ENCODE measurements around the gene CA4. TPM values are rescaled to one million over a fixed set of nuclear protein-coding genes. Genes with fewer than 3 reads are reported as not detected.

CA4 gene
- total RNA-seq, 1 donor from 2014 or later = not detected

- no peaks in the 10 kb centered on the region for H3K27me3 ChIP-seq (ENCODE audit: control insufficient read depth, insufficient read depth, low read length)
- no peak overlapping the region for H3K4me3 ChIP-seq (ENCODE audit: low read depth, low read length)
- TF ChIP-seq, protein P1, sequence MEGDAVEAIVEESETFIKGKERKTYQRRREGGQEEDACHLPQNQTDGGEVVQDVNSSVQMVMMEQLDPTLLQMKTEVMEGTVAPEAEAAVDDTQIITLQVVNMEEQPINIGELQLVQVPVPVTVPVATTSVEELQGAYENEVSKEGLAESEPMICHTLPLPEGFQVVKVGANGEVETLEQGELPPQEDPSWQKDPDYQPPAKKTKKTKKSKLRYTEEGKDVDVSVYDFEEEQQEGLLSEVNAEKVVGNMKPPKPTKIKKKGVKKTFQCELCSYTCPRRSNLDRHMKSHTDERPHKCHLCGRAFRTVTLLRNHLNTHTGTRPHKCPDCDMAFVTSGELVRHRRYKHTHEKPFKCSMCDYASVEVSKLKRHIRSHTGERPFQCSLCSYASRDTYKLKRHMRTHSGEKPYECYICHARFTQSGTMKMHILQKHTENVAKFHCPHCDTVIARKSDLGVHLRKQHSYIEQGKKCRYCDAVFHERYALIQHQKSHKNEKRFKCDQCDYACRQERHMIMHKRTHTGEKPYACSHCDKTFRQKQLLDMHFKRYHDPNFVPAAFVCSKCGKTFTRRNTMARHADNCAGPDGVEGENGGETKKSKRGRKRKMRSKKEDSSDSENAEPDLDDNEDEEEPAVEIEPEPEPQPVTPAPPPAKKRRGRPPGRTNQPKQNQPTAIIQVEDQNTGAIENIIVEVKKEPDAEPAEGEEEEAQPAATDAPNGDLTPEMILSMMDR (IDR thresholded peaks at IDR 0.05; ENCODE audit: insufficient read depth, low read length, poor library complexity, severe bottlenecking) = no peak
- no peaks in the 10 kb centered on the region for H3K36me3 ChIP-seq (ENCODE audit: control insufficient read depth, insufficient read depth, low read length)
- no peak for DNase-seq (ENCODE audit: low read depth)
Observed at GRCh38 chr17:60165223-60165622, 15.4 kb downstream of the CA4 start.

DNA sequence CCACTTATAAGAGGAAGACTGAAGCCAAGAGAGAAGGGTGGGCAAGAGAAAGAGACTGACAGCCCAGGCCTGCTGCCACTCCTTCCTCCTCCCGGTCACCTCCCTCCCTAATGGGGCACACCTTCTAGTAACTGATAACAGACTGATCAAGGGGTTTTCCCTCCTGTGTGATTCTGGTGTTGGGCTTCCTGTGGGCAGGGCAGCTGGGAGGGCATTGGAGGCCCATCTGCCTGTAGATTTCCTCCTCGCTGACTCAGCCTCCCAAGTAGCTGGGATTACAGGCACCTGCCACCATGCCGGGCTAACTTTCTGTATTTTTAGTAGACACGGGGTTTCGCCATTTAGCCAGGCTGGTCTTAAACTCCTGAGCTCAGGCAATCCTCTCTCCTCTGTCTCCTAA, 16.2 kb downstream of the CA4 start:
- Histone ChIP-seq H3K36me3 (ENCODE audit: control insufficient read depth, insufficient read depth, low read length) (no peaks in the 10 kb centered on the region), H3K4me3 (ENCODE audit: low read depth, low read length) (no peak overlapping the region), H3K27me3 (ENCODE audit: control insufficient read depth, insufficient read depth, low read length) (no peaks in the 10 kb centered on the region)
- TF ChIP-seq, protein P1 (IDR thresholded peaks at IDR 0.05; ENCODE audit: insufficient read depth, low read length, poor library complexity, severe bottlenecking) = no peak
- no peak for DNase-seq (ENCODE audit: low read depth)

DNA sequence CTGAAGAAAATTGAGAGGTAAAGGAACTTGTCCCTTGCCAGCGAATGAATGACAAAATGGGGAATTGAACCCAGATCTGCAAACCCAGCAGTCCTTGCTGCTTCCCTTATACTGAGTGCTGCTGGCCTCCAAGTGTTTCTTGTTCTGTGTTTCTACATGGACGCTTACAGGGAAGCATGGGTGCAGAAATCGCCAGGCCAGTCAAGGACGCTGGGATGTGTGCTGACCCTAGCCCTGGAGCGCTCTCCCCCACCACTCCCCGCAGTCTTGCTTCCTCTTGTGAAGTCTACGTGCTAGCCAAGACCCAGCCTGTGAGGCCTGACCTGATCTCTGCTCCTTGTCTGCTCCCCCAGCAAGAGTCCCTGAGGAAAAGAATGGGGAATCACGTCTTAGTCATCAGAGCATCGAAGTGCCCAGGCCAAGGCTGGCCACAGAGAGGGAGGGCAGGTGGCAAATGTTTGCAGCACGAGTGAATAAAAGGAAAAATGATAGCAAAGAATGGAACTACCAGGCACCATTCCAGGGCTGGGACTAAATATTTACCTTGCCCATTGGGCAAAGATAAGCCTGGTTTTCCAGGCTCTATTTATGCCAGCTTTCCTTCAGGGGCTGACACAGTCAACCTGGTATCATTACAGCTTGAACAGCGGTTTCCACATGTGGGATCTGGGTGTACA, 17.4 kb downstream of the CA4 start:
- Histone ChIP-seq H3K36me3 (ENCODE audit: control insufficient read depth, insufficient read depth, low read length) (no peaks in the 10 kb centered on the region), H3K27me3 (ENCODE audit: control insufficient read depth, insufficient read depth, low read length) (no peaks in the 10 kb centered on the region), H3K4me3 (ENCODE audit: low read depth, low read length) (no peak overlapping the region)
- DNase-seq (ENCODE audit: low read depth) = no peak
- TF ChIP-seq, protein P1 (IDR thresholded peaks at IDR 0.05; ENCODE audit: insufficient read depth, low read length, poor library complexity, severe bottlenecking) = no peak

DNA sequence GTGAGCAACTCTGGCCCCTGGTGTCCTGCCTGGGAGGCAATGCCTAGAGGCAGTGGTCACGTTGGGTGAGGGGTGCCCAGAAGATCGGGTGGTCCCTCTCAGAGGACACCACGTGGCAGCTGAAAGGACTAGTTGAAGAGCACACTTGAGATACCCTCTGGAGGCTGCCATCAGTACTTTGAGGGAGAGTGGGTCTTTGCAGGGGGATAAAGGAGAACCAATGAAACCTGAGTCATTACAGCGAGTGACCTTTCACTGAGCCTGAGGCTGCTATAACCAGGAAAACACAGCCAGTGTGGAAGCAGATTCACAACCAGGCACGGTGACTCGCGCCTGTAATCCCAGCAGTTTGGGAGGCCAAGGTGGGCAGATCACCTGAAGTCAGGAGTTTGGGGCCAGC, 18.9 kb downstream of the CA4 start:
- DNase-seq (ENCODE audit: low read depth) = no peak
- TF ChIP-seq, protein P1 (IDR thresholded peaks at IDR 0.05; ENCODE audit: insufficient read depth, low read length, poor library complexity, severe bottlenecking) = no peak
- Histone ChIP-seq H3K4me3 (ENCODE audit: low read depth, low read length) (no peak overlapping the region), H3K27me3 (ENCODE audit: control insufficient read depth, insufficient read depth, low read length) (no peaks in the 10 kb centered on the region), H3K36me3 (ENCODE audit: control insufficient read depth, insufficient read depth, low read length) (no peaks in the 10 kb centered on the region)

DNA sequence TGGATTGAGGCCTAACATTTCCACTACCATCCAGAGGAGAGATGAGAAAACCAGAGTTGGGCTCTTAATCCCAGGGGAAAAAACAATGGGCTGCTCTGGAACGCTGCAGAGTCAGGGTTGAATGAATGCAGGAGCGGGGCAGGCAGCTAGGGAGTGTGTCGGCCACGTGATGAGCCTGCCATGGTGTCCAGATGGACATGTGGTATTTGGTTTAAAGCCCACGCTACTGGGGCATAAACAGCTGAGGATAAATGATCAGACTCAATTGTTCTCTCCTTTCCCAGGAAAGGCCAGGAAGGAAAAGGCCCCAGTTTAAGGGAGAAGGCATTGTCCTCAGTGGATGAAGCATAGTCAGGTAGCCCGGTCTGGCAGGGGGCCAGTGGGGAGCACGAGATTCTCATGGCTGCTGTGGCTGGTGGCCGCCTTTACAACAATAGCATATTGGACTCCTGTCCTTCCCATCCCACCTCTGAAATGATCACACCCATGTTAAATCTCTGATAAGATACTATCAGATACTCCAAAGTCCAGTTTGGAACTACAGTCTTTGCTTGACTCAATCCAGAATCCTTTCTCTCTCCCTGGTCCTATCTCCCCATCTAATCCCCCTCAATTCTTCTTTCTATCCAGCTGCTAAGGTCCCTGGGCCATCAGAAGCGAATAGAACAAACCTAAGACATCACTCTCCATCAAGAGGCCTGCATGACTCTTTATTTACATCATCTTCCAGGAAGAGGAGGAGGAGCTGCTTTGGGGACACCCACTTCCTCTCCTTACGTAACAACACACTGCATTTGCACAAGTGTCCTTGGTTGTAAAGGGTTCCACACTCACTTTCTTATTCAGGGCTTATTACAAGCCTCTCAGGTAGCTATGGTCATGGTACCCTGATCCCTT, 20.4 kb downstream of the CA4 start:
- Histone ChIP-seq H3K4me3 (ENCODE audit: low read depth, low read length) (no peak overlapping the region), H3K36me3 (ENCODE audit: control insufficient read depth, insufficient read depth, low read length) (no peaks in the 10 kb centered on the region), H3K27me3 (ENCODE audit: control insufficient read depth, insufficient read depth, low read length) (no peaks in the 10 kb centered on the region)
- TF ChIP-seq, protein P1 (IDR thresholded peaks at IDR 0.05; ENCODE audit: insufficient read depth, low read length, poor library complexity, severe bottlenecking) = no peak
- no peak for DNase-seq (ENCODE audit: low read depth)

Data from kidney epithelial cell (primary cell).